ENCODE data around the gene EXTL1.

- TF ChIP-seq EZH2 (IDR thresholded peaks at IDR 0.05; ENCODE audit: low read length, unreplicated experiment) (no peak), CTCF (conservative IDR thresholded peaks at IDR 0.05; ENCODE audit: low read depth, low read length) (no peak)
Observed at GRCh38 chr1:26017606-26018005, 4.0 kb upstream of the EXTL1 start.

All from PC-3 (cell line).